HepG2 (cell line): ENCODE measurements around the gene LRRC25. TPM values are rescaled to one million over a fixed set of nuclear protein-coding genes. Genes with fewer than 3 reads are reported as not detected.
A peak's percentile ranks its signal among the peaks of the same experiment; 100 is the strongest.

ENCODE experiments used
- ATAC-seq: fragments of 200-7000 bp; cut with Tn5 transposase; 3 replicates; pipeline ENCODE4 v1.9.1; 2020; ENCODE audit warnings: mild to moderate bottlenecking, moderate library complexity
- BruUV-seq: library from RNA; stranded (reverse); fragments of 400-500 nt; replicated peaks from 2 replicates; lab custom pipeline; 2021; lab: Mats Ljungman, UMichigan
- CTCF ChIA-PET: fragments of 300-600 bp; formaldehyde crosslinking; extraction: SDS; loops from one replicate; lab custom pipeline; 2021; ENCODE audit warnings: low total read pairs, inconsistent platforms, low intra/inter-chr PET ratio; lab: Yijun Ruan, JAX
- POLR2A ChIA-PET: fragments of 350-600 bp; sonication (Branson Sonifier 250); formaldehyde crosslinking; loops from one replicate; lab custom pipeline; 2020; ENCODE audit warnings: antibody characterized with exemption, inconsistent platforms; lab: Yijun Ruan, JAX
- DNase-seq: peaks from one replicate; pipeline ENCODE4 v3.0.0-alpha.2; 2015; ENCODE audit warnings: low spot score
- FAIRE-seq: peaks from 3 replicates; lab custom pipeline; 2011; peaks lifted over from hg19 to GRCh38; lab: Jason Lieb, UNC
- H2AFZ ChIP-seq: one replicate; pipeline ENCODE4 v1.6.1; 2011; ENCODE audit warnings: low read length, inconsistent platforms
- H3K27ac ChIP-seq: fragments of 300-600 bp; 3 replicates; pipeline ENCODE4 v1.8.0; 2011; ENCODE audit warnings: mixed run types, mild to moderate bottlenecking, mixed read lengths, low read length, inconsistent platforms; ENCODE audit not compliant: insufficient read depth; ENCODE audit errors: extremely low read length
- H3K27me3 ChIP-seq, 2 experiments: fragments of 200-600 bp in 1 of 2; 2 replicates in 1 of 2; 3 replicates in 1 of 2; pipeline versions ENCODE4 v1.6.0 to v1.8.0; 2011; ENCODE audit warnings: low read length in 2 of 2, mild to moderate bottlenecking in 2 of 2, moderate library complexity in 2 of 2, inconsistent platforms in 1 of 2; ENCODE audit not compliant: insufficient read depth in 2 of 2, control insufficient read depth in 1 of 2
- H3K36me3 ChIP-seq, 2 experiments: fragments of 200-600 bp in 1 of 2; replicated peaks in 1 of 2; 2 replicates in 1 of 2; 3 replicates in 1 of 2; pipeline versions ENCODE4 v1.5.1 to v1.8.0; 2011; ENCODE audit warnings: low read length in 2 of 2, inconsistent platforms in 1 of 2; ENCODE audit not compliant: insufficient read depth in 2 of 2, control insufficient read depth in 1 of 2
- H3K4me1 ChIP-seq: 2 replicates; pipeline ENCODE4 v1.5.1; 2012; ENCODE audit warnings: low read length, inconsistent platforms; ENCODE audit not compliant: insufficient read depth
- H3K4me2 ChIP-seq: 2 replicates; pipeline ENCODE4 v1.6.0; 2011; ENCODE audit warnings: low read depth, low read length, inconsistent platforms
- H3K4me3 ChIP-seq, 3 experiments: fragments of 200-600 bp in 1 of 3; sonication (generic), shearing (Covaris generic) in 1 of 3; replicated peaks in 1 of 3; 2 replicates each; pipeline ENCODE4 v1.5.1; 2011 to 2016; ENCODE audit warnings: low read length in 3 of 3, inconsistent platforms in 2 of 3, low read depth in 2 of 3, mild to moderate bottlenecking in 2 of 3, control low read depth in 1 of 3, mixed read lengths in 1 of 3; ENCODE audit not compliant: insufficient read depth in 1 of 3
- H3K79me2 ChIP-seq: one replicate; pipeline ENCODE4 v1.6.1; 2011; ENCODE audit warnings: low read length, inconsistent platforms; ENCODE audit not compliant: insufficient read depth
- H3K9ac ChIP-seq: 2 replicates; pipeline ENCODE4 v1.6.0; 2011; ENCODE audit warnings: mild to moderate bottlenecking, low read depth, low read length, inconsistent platforms; ENCODE audit not compliant: insufficient read depth
- H3K9me3 ChIP-seq: 2 replicates; pipeline ENCODE4 v1.5.1; 2012; ENCODE audit warnings: mild to moderate bottlenecking, low read length
- H4K20me1 ChIP-seq: 2 replicates; pipeline ENCODE4 v1.6.0; 2011; ENCODE audit warnings: inconsistent platforms, mild to moderate bottlenecking, low read length, moderate library complexity; ENCODE audit not compliant: insufficient read depth
- BCL6 ChIP-seq: IDR thresholded peaks from 2 replicates; pipeline ENCODE4 v1.6.1; 2016; ENCODE audit warnings: missing genetic modification reagents, missing compliant biosample characterization
- NR2F6 ChIP-seq, 2 experiments: IDR thresholded peaks; 2 replicates each; pipeline ENCODE4 v1.6.1; 2016; ENCODE audit warnings: antibody characterized with exemption in 1 of 2, mild to moderate bottlenecking in 1 of 2
- PITX1 ChIP-seq: sonication (generic); formaldehyde crosslinking; IDR thresholded peaks from 2 replicates; pipeline ENCODE4 v1.5.1; 2020; ENCODE audit warnings: mild to moderate bottlenecking, missing genetic modification reagents
- RERE ChIP-seq: IDR thresholded peaks from 2 replicates; pipeline ENCODE4 v1.6.1; 2016; ENCODE audit warnings: low read depth, missing genetic modification reagents, missing compliant biosample characterization
- RXRB ChIP-seq: IDR thresholded peaks from 2 replicates; pipeline ENCODE4 v1.6.1; 2016; ENCODE audit warnings: borderline replicate concordance, missing genetic modification reagents, missing compliant biosample characterization
- SOX13 ChIP-seq, 3 experiments: fragments of 450-650 bp in 1 of 3; sonication (generic) in 1 of 3; formaldehyde crosslinking in 1 of 3; IDR thresholded peaks in 2 of 3; conservative IDR thresholded peaks in 1 of 3; 2 replicates each; pipeline versions ENCODE4 v1.5.0 to v1.6.1; 2016 to 2020; ENCODE audit warnings: antibody characterized with exemption in 1 of 3, mild to moderate bottlenecking in 1 of 3, missing compliant biosample characterization in 1 of 3, missing genetic modification reagents in 1 of 3, moderate library complexity in 1 of 3
- ZNF143 ChIP-seq: sonication (generic); formaldehyde crosslinking; IDR thresholded peaks from 2 replicates; pipeline ENCODE4 v1.4.0; 2020; ENCODE audit warnings: missing genetic modification reagents
- ZNF281 ChIP-seq: sonication (generic); formaldehyde crosslinking; IDR thresholded peaks from 2 replicates; pipeline ENCODE4 v1.4.0; 2020; ENCODE audit warnings: missing genetic modification reagents, borderline replicate concordance
- ZNF547 ChIP-seq: sonication (generic); formaldehyde crosslinking; IDR thresholded peaks from 2 replicates; pipeline ENCODE4 v1.5.1; 2020; ENCODE audit warnings: mild to moderate bottlenecking, missing genetic modification reagents
- WGBS: methylation state at CpG from one replicate; pipeline ENCODE4 v1.1.6; 2017; ENCODE audit warnings: low lambda C conversion rate; 5-methylcytosine and 5-hydroxymethylcytosine counted together
- in situ Hi-C: cut with HindIII; loops from 2 replicates; pipeline ENCODE4 v1.10.0; 2017; ENCODE audit warnings: low pct_unique_long_range_greater_than_20kb; ENCODE audit not compliant: extremely low pct_ligation_motif_present
- intact Hi-C: fragments of 100-400 bp; cut with micrococcal nuclease; formaldehyde crosslinking; loops from one replicate; pipeline ENCODE4 v1.10.0; 2022; ENCODE audit not compliant: unreplicated experiment
- polyA plus RNA-seq, 8 experiments: library from polyadenylated mRNA; depleted of rRNA in 3 of 8; stranded (reverse) in 7 of 8; unstranded in 1 of 8; fragments of >200 nt; fragmentation: Illumina TruSeq in 4 of 8; extraction: Trizol in 4 of 8; gene quantifications; 2 replicates each; pipeline versions ENCODE4 v1.2.1 to v1.2.3, GENCODE V29; 2011 to 2016; ENCODE audit warnings: low read depth in 4 of 8, missing spikeins in 1 of 8, mixed read lengths in 1 of 8; ENCODE audit not compliant: insufficient read depth in 1 of 8
- total RNA-seq, 5 experiments: library from RNA; depleted of rRNA; stranded (reverse); fragments of >200 nt; fragmentation: Illumina TruSeq; extraction: Trizol; gene quantifications; 2 replicates each; pipeline ENCODE4 v1.2.3, GENCODE V29; 2016; ENCODE audit warnings: low read depth in 1 of 5

LRRC25 gene
- total and polyA plus RNA-seq, 2 of the 13 experiments (the other 11 are each of a cell fraction or from before 2014, with no cell fraction given): 0.13 to 0.53 TPM

- peak; percentile 98 for TF ChIP-seq RXRB (CRISPR knock-in tag)
- peak; percentile 97 for TF ChIP-seq PITX1 (CRISPR knock-in tag)
- peak; percentile 49 for TF ChIP-seq ZNF143 (CRISPR knock-in tag)
- TF ChIP-seq, all 625 proteins: peak for 361
Observed at GRCh38 chr19:18379803-18380747, 17.3 kb downstream of the LRRC25 start (continued).

GRCh38 chr19:18377026-18377425 is 20.4 kb downstream of the LRRC25 start:
- H3K4me2 ChIP-seq: no peak overlapping the region
- no peaks in the 10 kb centered on the region for H3K9me3 ChIP-seq
- H3K79me2 ChIP-seq: peaks cover 5% of the 10 kb centered on the region
- intact Hi-C loops (no loop called here), in situ Hi-C loops (no loop called here)
- no peaks in the 10 kb centered on the region for H3K36me3 ChIP-seq
- H4K20me1 ChIP-seq: no peaks in the 10 kb centered on the region
- no TSS peak for BruUV-seq
- H3K27ac ChIP-seq: peak overlapping the region; percentile 37
- ATAC-seq (no peak), FAIRE-seq (no peak), DNase-seq (no peak)
- ChIA-PET POLR2A (interaction anchor here (0.7 to 1.5 kb wide), 4 partner anchors 9 to 98 kb away, joined by 3 to 7 read pairs (median 4); partner anchors contain the start of gene GDF15), CTCF (no interaction called here)
- WGBS: 59% methylated on average over 6 of the region's 6 CpGs
- H3K4me3 ChIP-seq: no peak overlapping the region
- no peak overlapping the region for H2AFZ ChIP-seq
- H3K27me3 ChIP-seq: no peaks in the 10 kb centered on the region
- H3K9ac ChIP-seq: no peak overlapping the region
- H3K4me1 ChIP-seq: peaks cover 99% of the 10 kb centered on the region
- TF ChIP-seq ZNF281 (CRISPR knock-in tag): no peak
- no peak for TF ChIP-seq RERE (CRISPR knock-in tag)
- TF ChIP-seq ZNF547 (CRISPR knock-in tag): no peak
- 0 out of 2 replicates have a peak, but pooled peaks have one; percentile 35 for TF ChIP-seq BCL6 (CRISPR knock-in tag)
- no peak for TF ChIP-seq SOX13 (IDR thresholded peaks at IDR 0.05)
- peak in 1 of 2 experiments; percentile 5; a peak in 1 of 4 replicates for TF ChIP-seq SOX13 (CRISPR knock-in tag; conservative IDR thresholded peaks at IDR 0.05 in 1 of 2, IDR thresholded peaks at IDR 0.05 in 1 of 2)
- no peak for TF ChIP-seq NR2F6 (IDR thresholded peaks at IDR 0.05)
- 0 out of 2 replicates have a peak, but pooled peaks have one; percentile 12 for TF ChIP-seq NR2F6 (CRISPR knock-in tag; IDR thresholded peaks at IDR 0.05)
